Effector memory CD8-positive, alpha-beta T cell (primary cell): ENCODE measurements around the gene FXYD6.
A peak's percentile ranks its signal among the peaks of the same experiment; 100 is the strongest.

Experiments used
- ATAC-seq: fragments of 150-1000 bp; cut with Tn5 transposase; replicated peaks from 2 replicates; pipeline ENCODE4 v1.10.0; 2021; ENCODE audit warnings: mild to moderate bottlenecking, moderate library complexity
- DNase-seq, 3 experiments: peaks; one replicate each; pipeline ENCODE4 v3.0.0; 2021
- H3K27ac Mint-ChIP-seq, 2 donors: one replicate each; pipeline ENCODE4 v1.8.0; 2022; ENCODE audit warnings: mild to moderate bottlenecking in 2 of 2, mixed read lengths in 2 of 2, moderate library complexity in 2 of 2
- H3K27me3 Mint-ChIP-seq, 2 donors: one replicate each; pipeline ENCODE4 v1.8.0; 2022; ENCODE audit warnings: mixed read lengths in 2 of 2
- H3K36me3 Mint-ChIP-seq: one replicate; pipeline ENCODE4 v1.8.0; 2022; ENCODE audit warnings: mild to moderate bottlenecking, moderate library complexity, mixed read lengths; ENCODE audit not compliant: insufficient read depth
- H3K4me1 Mint-ChIP-seq, 2 donors: one replicate each; pipeline ENCODE4 v1.8.0; 2022; ENCODE audit warnings: low read depth in 2 of 2, mixed read lengths in 2 of 2
- H3K4me3 Mint-ChIP-seq, 2 donors: one replicate each; pipeline ENCODE4 v1.8.0; 2022; ENCODE audit warnings: mild to moderate bottlenecking in 2 of 2, mixed read lengths in 2 of 2, moderate library complexity in 2 of 2
- H3K9me3 Mint-ChIP-seq, 2 donors: one replicate each; pipeline ENCODE4 v1.8.0; 2022; ENCODE audit warnings: mixed read lengths in 2 of 2

Gene FXYD6

GRCh38 chr11:117808784-117809183 is 67.7 kb downstream of the FXYD6 start:
- Mint-ChIP-seq H3K27ac (no peak overlapping the region), H3K4me1 (peaks cover 2 to 6% of the 10 kb centered on the region in 2 donors), H3K9me3 (no peaks in the 10 kb centered on the region), H3K36me3 (no peaks in the 10 kb centered on the region), H3K4me3 (no peak overlapping the region), H3K27me3 (peaks cover 0 to 9% of the 10 kb centered on the region in 2 donors)
- no peak for DNase-seq
- no peak for ATAC-seq

GRCh38 chr11:117807482-117808327 is 68.8 kb downstream of the FXYD6 start:
- DNase-seq = peak; percentile 75 to 78 (median 76)
- H3K4me3 Mint-ChIP-seq = no peak overlapping the region
- H3K27me3 Mint-ChIP-seq = peaks cover 0 to 9% of the 10 kb centered on the region in 2 donors
- H3K4me1 Mint-ChIP-seq = peaks cover 0 to 2% of the 10 kb centered on the region in 2 donors
- peak; percentile 82 for ATAC-seq
- no peaks in the 10 kb centered on the region for H3K36me3 Mint-ChIP-seq
- H3K9me3 Mint-ChIP-seq = no peaks in the 10 kb centered on the region
- no peak overlapping the region for H3K27ac Mint-ChIP-seq

GRCh38 chr11:117806846-117807245 is 69.6 kb downstream of the FXYD6 start:
- peaks cover 0 to 9% of the 10 kb centered on the region in 2 donors for H3K27me3 Mint-ChIP-seq
- H3K9me3 Mint-ChIP-seq = no peaks in the 10 kb centered on the region
- DNase-seq (no peak), ATAC-seq (no peak)
- H3K4me1 Mint-ChIP-seq = peaks cover 0 to 2% of the 10 kb centered on the region in 2 donors
- H3K27ac Mint-ChIP-seq = no peak overlapping the region
- H3K4me3 Mint-ChIP-seq = no peak overlapping the region
- no peaks in the 10 kb centered on the region for H3K36me3 Mint-ChIP-seq

GRCh38 chr11:117805045-117805444 is 71.4 kb downstream of the FXYD6 start:
- Mint-ChIP-seq H3K27ac (no peak overlapping the region), H3K4me1 (no peaks in the 10 kb centered on the region)
- DNase-seq = no peak

GRCh38 chr11:117803896-117804295 is 72.6 kb downstream of the FXYD6 start:
- H3K4me3 Mint-ChIP-seq = no peak overlapping the region
- DNase-seq = no peak
- H3K27me3 Mint-ChIP-seq = peaks cover 11 to 13% of the 10 kb centered on the region in 2 donors
- no peak for ATAC-seq
- H3K4me1 Mint-ChIP-seq = no peaks in the 10 kb centered on the region
- H3K36me3 Mint-ChIP-seq = no peaks in the 10 kb centered on the region
- H3K9me3 Mint-ChIP-seq = no peaks in the 10 kb centered on the region
- H3K27ac Mint-ChIP-seq = no peak overlapping the region

More at GRCh38 chr11:117805045-117805444, 71.4 kb downstream of the FXYD6 start:
- Mint-ChIP-seq H3K36me3 (no peaks in the 10 kb centered on the region), H3K27me3 (peaks cover 0 to 1% of the 10 kb centered on the region in 2 donors), H3K9me3 (no peaks in the 10 kb centered on the region), H3K4me3 (no peak overlapping the region)
- no peak for ATAC-seq

- Mint-ChIP-seq H3K4me1 (peaks cover 8 to 9% of the 10 kb centered on the region in 2 donors), H3K36me3 (no peaks in the 10 kb centered on the region), H3K27me3 (peaks cover 42 to 48% of the 10 kb centered on the region in 2 donors), H3K9me3 (no peaks in the 10 kb centered on the region), H3K27ac (no peak overlapping the region), H3K4me3 (no peak overlapping the region)
- DNase-seq = no peak
- ATAC-seq = no peak
These were observed 76.8 kb downstream of the FXYD6 start for GRCh38 chr11:117799634-117800033.

GRCh38 chr11:117796872-117797529 is 79.5 kb downstream of the FXYD6 start, which contains the start of gene DSCAML1:
DSCAML1 (minus strand) TSS chr11:117797216; CDS start chr11:117797079, 137 bp downstream.
- H3K4me3 Mint-ChIP-seq = peak within 1 kb of the TSS; percentile 68 to 72
- peak within 1 kb of the TSS in 1 of 2 donors; percentile 52 for H3K27ac Mint-ChIP-seq
- no peaks in the 10 kb centered on the region for H3K36me3 Mint-ChIP-seq
- no peaks in the 10 kb centered on the region for H3K9me3 Mint-ChIP-seq
- peaks cover 8 to 9% of the 10 kb centered on the region in 2 donors for H3K4me1 Mint-ChIP-seq
- peak in 2 of 3 experiments; percentile 29 to 35 for DNase-seq
- peak; percentile 87 for ATAC-seq
- H3K27me3 Mint-ChIP-seq = peaks cover 68 to 74% of the 10 kb centered on the region in 2 donors

- peaks cover 8 to 9% of the 10 kb centered on the region in 2 donors for H3K4me1 Mint-ChIP-seq
- H3K27ac Mint-ChIP-seq = no peak overlapping the region
- ATAC-seq (no peak), DNase-seq (no peak)
- H3K27me3 Mint-ChIP-seq = peaks cover 73 to 80% of the 10 kb centered on the region in 2 donors
- H3K4me3 Mint-ChIP-seq = peak overlapping the region; percentile 56 to 72
- H3K9me3 Mint-ChIP-seq = no peaks in the 10 kb centered on the region
- H3K36me3 Mint-ChIP-seq = no peaks in the 10 kb centered on the region
These were observed 80.0 kb downstream of the FXYD6 start for GRCh38 chr11:117796456-117796871.

- Mint-ChIP-seq H3K27ac (peak overlapping the region in 1 of 2 donors; percentile 49), H3K4me1 (peaks cover 8 to 9% of the 10 kb centered on the region in 2 donors), H3K27me3 (peaks cover 77 to 86% of the 10 kb centered on the region in 2 donors), H3K36me3 (no peaks in the 10 kb centered on the region), H3K4me3 (peak overlapping the region; percentile 56 to 72), H3K9me3 (no peaks in the 10 kb centered on the region)
- no peak for ATAC-seq
- DNase-seq = no peak
These were observed 80.6 kb downstream of the FXYD6 start for GRCh38 chr11:117795638-117796455.

- H3K36me3 Mint-ChIP-seq = no peaks in the 10 kb centered on the region
- no peak for DNase-seq
- H3K27me3 Mint-ChIP-seq = peaks cover 81 to 93% of the 10 kb centered on the region in 2 donors
- peaks cover 8 to 9% of the 10 kb centered on the region in 2 donors for H3K4me1 Mint-ChIP-seq
- H3K27ac Mint-ChIP-seq = peak overlapping the region in 1 of 2 donors; percentile 49
- H3K9me3 Mint-ChIP-seq = no peaks in the 10 kb centered on the region
- H3K4me3 Mint-ChIP-seq = peak overlapping the region; percentile 56 to 72
- ATAC-seq = no peak
These were observed 81.5 kb downstream of the FXYD6 start for GRCh38 chr11:117794772-117795629.

- Mint-ChIP-seq H3K4me3 (no peak overlapping the region), H3K27ac (no peak overlapping the region), H3K4me1 (peaks cover 8 to 9% of the 10 kb centered on the region in 2 donors), H3K36me3 (no peaks in the 10 kb centered on the region), H3K27me3 (peaks cover 73 to 93% of the 10 kb centered on the region in 2 donors), H3K9me3 (no peaks in the 10 kb centered on the region)
- DNase-seq (no peak), ATAC-seq (no peak)
These were observed 82.3 kb downstream of the FXYD6 start for GRCh38 chr11:117794135-117794534.

GRCh38 chr11:117793583-117793982 is 82.9 kb downstream of the FXYD6 start:
- DNase-seq = no peak
- peaks cover 8 to 9% of the 10 kb centered on the region in 2 donors for H3K4me1 Mint-ChIP-seq
- H3K4me3 Mint-ChIP-seq = no peak overlapping the region
- ATAC-seq = no peak
- H3K36me3 Mint-ChIP-seq = no peaks in the 10 kb centered on the region
- no peaks in the 10 kb centered on the region for H3K9me3 Mint-ChIP-seq
- peaks cover 71 to 93% of the 10 kb centered on the region in 2 donors for H3K27me3 Mint-ChIP-seq
- no peak overlapping the region for H3K27ac Mint-ChIP-seq
